Activated naive CD8-positive, alpha-beta T cell (primary cell): ENCODE results near the gene USP11.
A peak's percentile ranks its signal among the peaks of the same experiment; 100 is the strongest.

Source experiments
- H3K27ac Mint-ChIP-seq: one replicate; pipeline ENCODE4 v1.8.0; 2021; ENCODE audit warnings: mixed read lengths
- H3K27me3 Mint-ChIP-seq: one replicate; pipeline ENCODE4 v1.8.0; 2021; ENCODE audit warnings: mixed read lengths
- H3K36me3 Mint-ChIP-seq: one replicate; pipeline ENCODE4 v1.8.0; 2021; ENCODE audit warnings: mixed read lengths
- H3K4me1 Mint-ChIP-seq: one replicate; pipeline ENCODE4 v1.8.0; 2021; ENCODE audit warnings: low read depth, mixed read lengths
- H3K4me3 Mint-ChIP-seq: one replicate; pipeline ENCODE4 v1.8.0; 2021; ENCODE audit warnings: mild to moderate bottlenecking, mixed read lengths
- H3K9me3 Mint-ChIP-seq: one replicate; pipeline ENCODE4 v1.8.0; 2021; ENCODE audit warnings: low read depth, mixed read lengths

Gene USP11

DNA sequence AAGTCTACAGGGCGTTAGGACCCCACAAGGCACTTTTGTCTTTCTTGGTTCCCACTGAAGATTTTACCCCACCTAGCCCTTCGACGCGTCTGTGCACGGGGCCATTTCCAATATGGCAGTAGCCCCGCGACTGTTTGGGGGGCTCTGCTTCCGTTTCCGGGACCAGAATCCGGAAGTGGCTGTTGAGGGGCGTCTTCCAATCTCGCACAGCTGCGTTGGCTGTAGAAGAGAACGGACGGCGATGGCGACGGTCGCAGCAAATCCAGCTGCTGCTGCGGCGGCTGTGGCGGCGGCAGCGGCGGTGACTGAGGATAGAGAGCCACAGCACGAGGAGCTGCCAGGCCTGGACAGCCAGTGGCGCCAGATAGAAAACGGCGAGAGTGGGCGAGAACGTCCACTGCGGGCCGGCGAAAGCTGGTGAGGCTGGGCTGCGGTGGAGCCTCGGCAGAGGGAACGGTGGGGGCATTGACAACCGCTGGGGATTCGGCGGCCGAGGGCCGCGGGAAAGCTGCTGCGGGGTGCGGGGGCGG lies at the start of gene USP11:
Gene USP11, plus strand, starts transcription at position 207 of the 530 bp plus-strand sequence. Its CDS starts 35 bp downstream, at position 242.
- H3K4me3 Mint-ChIP-seq, result peak within 1 kb of the TSS; percentile 90
- H3K27ac Mint-ChIP-seq, result peak within 1 kb of the TSS; percentile 93
- no peaks in the 10 kb centered on the region for H3K9me3 Mint-ChIP-seq
- H3K27me3 Mint-ChIP-seq, result no peaks in the 10 kb centered on the region
- peaks cover 34% of the 10 kb centered on the region for H3K4me1 Mint-ChIP-seq
- peaks cover 7% of the 10 kb centered on the region for H3K36me3 Mint-ChIP-seq

DNA sequence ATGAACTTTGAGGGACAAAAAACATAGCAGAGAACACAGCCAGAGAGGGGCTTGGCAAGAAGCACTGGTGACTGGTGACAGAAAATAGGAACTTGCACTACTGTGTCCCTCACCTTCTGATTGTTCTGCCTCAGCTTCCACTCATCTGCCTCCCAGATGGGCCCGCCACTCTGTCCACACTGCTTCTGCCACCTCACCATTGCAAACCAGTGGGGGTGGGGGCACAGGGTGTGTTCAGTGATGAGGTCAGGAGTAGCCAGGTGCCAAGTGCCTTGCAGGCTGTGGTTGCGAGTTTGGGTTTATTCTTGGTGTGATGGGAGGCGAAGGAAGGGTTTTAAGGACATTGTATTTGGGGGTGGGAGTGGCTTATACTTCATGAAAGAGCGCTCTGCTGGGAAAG lies 48.3 kb upstream of the USP11 start:
- H3K36me3 Mint-ChIP-seq, result no peaks in the 10 kb centered on the region
- peaks cover 12% of the 10 kb centered on the region for H3K4me1 Mint-ChIP-seq
- no peak overlapping the region for H3K4me3 Mint-ChIP-seq
- H3K9me3 Mint-ChIP-seq, result no peaks in the 10 kb centered on the region
- H3K27me3 Mint-ChIP-seq, result no peaks in the 10 kb centered on the region
- no peak overlapping the region for H3K27ac Mint-ChIP-seq

- Mint-ChIP-seq H3K27ac (no peak overlapping the region), H3K36me3 (no peaks in the 10 kb centered on the region), H3K4me1 (peaks cover 12% of the 10 kb centered on the region), H3K4me3 (no peak overlapping the region), H3K27me3 (no peaks in the 10 kb centered on the region), H3K9me3 (no peaks in the 10 kb centered on the region)
Observed at GRCh38 chrX:47185241-47185640, 47.6 kb upstream of the USP11 start.

DNA sequence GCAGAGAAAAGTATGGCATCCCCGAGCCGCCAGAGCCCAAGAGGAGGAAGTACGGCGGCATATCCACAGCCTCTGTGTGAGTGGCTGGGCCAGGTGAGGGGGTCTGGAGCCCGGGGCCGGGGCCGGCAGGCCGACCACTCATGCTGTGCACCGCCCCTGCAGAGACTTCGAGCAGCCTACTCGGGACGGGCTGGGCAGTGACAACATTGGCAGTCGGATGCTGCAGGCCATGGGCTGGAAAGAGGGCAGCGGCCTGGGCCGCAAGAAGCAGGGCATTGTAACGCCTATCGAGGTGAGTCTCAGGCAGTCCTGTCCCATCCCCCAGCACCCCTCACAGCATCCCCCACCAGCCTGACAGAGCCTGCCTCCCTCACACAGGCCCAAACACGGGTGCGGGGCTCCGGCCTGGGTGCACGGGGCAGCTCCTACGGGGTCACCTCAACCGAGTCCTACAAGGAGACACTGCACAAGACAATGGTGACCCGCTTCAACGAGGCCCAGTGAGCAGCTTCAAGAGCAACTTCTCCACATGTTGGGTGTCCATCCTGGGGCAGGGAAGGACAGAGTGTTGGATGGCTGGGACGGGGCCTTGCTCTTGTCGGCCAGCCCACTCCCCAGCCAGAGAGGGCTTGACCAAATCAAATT lies 46.6 kb upstream of the USP11 start:
- Mint-ChIP-seq H3K9me3 (no peaks in the 10 kb centered on the region), H3K36me3 (no peaks in the 10 kb centered on the region), H3K4me3 (no peak overlapping the region), H3K4me1 (peaks cover 15% of the 10 kb centered on the region), H3K27me3 (no peaks in the 10 kb centered on the region), H3K27ac (peak overlapping the region; percentile 54)

DNA sequence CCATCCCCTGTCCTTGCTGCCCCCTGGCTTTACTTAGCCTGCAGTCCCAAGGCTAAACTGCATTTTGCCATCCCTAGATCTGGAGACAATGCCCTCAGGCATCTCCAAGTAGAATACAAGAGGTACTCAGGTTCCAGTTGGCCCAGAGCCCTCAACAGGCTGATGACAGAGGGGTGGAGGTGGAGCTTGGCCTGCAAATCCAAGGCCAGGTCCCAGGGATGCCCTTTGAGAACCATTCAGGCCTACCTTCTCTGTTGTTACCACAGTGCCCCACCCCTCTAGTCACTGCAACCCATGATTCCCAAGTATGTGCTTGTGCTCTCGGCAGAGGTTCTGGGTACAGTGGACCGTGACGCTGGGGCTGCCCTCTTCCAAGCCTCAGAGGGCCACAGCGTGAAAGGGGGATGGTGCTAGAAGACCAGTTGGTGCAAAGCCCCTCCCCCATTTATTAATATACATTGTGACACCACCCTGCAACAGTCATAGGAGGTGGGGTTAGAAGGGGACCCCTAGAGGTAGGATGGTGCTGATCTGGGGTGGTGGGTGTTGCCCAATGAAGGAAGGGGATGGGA lies 45.6 kb upstream of the USP11 start:
- Mint-ChIP-seq H3K27me3 (no peaks in the 10 kb centered on the region), H3K27ac (no peak overlapping the region), H3K36me3 (no peaks in the 10 kb centered on the region)

DNA sequence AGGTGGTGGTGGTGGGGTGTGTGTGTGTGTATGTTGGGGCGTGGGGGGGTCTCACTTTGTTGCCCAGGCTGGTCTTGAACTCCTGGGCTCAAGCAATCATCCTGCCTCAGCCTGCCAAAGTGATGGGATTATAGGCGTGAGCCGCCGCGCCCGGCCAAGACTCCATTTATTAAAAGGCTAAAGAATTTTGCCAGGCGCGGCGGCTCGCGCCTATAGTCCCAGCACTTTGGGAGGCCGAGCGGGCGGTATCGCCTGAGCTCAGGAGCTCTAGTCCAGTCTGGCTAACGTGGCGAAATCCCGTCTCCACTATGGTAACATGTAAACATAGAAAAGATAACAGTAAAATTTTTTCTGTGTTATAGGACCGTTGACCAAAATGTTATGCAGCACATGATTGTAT lies 42.9 kb upstream of the USP11 start:
- no peaks in the 10 kb centered on the region for H3K36me3 Mint-ChIP-seq
- H3K4me1 Mint-ChIP-seq, result peaks cover 30% of the 10 kb centered on the region
- no peak overlapping the region for H3K4me3 Mint-ChIP-seq
- no peaks in the 10 kb centered on the region for H3K9me3 Mint-ChIP-seq
- no peak overlapping the region for H3K27ac Mint-ChIP-seq
- H3K27me3 Mint-ChIP-seq, result no peaks in the 10 kb centered on the region

More for the DNA sequence above, 45.6 kb upstream of the USP11 start:
- H3K4me3 Mint-ChIP-seq, result no peak overlapping the region
- no peaks in the 10 kb centered on the region for H3K9me3 Mint-ChIP-seq
- peaks cover 16% of the 10 kb centered on the region for H3K4me1 Mint-ChIP-seq

DNA sequence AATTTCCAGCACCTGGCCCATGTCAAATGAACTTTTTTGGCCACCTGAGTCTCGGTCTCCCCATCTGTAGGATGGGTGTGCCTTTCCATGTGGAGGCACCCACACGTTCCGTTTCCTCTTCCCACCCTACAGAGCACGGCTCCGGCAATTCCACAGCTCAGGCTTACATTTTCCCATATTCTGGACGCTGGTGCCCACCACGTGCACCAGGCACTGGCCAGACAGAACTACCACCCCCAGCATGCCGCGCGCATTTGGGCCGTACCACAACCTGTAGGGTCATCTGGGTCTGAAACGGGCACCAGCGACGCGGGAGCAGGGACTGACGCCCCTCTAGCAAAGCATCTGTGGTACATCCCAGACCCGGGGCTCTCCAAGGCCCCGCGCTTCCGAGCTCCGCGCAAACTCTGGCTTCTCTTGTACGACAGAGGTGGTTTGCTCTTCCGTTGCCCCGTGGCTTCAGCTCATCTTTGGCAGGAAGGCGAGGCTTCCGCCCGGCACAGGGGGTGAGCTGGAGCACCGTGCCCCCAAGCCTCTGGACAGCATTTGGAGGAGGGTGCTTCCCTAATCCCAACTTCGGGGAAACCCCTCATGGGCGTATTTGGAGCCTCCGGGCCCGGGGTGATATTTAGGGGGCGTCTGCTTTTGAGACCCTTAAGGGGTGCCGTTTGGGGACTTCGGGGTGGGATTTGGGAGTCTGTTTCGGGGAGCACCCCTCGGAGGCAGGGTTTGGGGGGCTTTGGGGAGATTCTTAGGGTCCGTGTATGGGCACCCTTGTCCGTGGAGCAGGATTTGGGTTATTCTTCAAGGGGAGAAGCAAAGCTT lies 42.2 kb upstream of the USP11 start:
- H3K36me3 Mint-ChIP-seq, result no peaks in the 10 kb centered on the region
- peak overlapping the region; percentile 93 for H3K4me3 Mint-ChIP-seq
- peak overlapping the region; percentile 96 for H3K27ac Mint-ChIP-seq
- no peaks in the 10 kb centered on the region for H3K27me3 Mint-ChIP-seq
- H3K4me1 Mint-ChIP-seq, result peaks cover 34% of the 10 kb centered on the region
- no peaks in the 10 kb centered on the region for H3K9me3 Mint-ChIP-seq

DNA sequence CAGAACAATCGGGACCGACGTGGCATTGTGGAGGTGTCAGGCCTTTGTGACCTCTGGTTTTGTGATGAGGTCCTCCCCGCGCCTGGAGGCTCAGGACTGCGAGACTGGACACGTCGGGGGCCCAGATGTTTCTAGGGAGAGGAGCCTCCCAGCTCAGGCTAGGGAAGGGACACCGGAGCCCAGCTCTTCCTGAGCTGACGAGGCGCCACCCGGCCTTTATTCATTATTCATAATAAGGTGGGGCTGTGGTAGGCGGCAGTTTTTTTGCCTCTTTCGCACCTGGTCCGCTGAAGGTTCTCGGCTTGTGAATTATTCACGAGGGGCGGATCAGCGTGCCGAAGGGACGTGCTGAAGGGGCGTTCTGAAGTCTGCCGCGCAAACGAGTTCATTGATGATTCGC lies 41.5 kb upstream of the USP11 start:
- H3K9me3 Mint-ChIP-seq, result no peaks in the 10 kb centered on the region
- H3K4me1 Mint-ChIP-seq, result peaks cover 41% of the 10 kb centered on the region
- peak overlapping the region; percentile 96 for H3K27ac Mint-ChIP-seq
- no peaks in the 10 kb centered on the region for H3K36me3 Mint-ChIP-seq
- H3K4me3 Mint-ChIP-seq, result peak overlapping the region; percentile 93
- H3K27me3 Mint-ChIP-seq, result no peaks in the 10 kb centered on the region

GRCh38 chrX:47191806-47192401 lies 40.9 kb upstream of the USP11 start:
- Mint-ChIP-seq H3K27ac (no peak overlapping the region), H3K27me3 (no peaks in the 10 kb centered on the region), H3K4me3 (peak overlapping the region; percentile 93), H3K4me1 (peaks cover 46% of the 10 kb centered on the region), H3K9me3 (no peaks in the 10 kb centered on the region), H3K36me3 (no peaks in the 10 kb centered on the region)

DNA sequence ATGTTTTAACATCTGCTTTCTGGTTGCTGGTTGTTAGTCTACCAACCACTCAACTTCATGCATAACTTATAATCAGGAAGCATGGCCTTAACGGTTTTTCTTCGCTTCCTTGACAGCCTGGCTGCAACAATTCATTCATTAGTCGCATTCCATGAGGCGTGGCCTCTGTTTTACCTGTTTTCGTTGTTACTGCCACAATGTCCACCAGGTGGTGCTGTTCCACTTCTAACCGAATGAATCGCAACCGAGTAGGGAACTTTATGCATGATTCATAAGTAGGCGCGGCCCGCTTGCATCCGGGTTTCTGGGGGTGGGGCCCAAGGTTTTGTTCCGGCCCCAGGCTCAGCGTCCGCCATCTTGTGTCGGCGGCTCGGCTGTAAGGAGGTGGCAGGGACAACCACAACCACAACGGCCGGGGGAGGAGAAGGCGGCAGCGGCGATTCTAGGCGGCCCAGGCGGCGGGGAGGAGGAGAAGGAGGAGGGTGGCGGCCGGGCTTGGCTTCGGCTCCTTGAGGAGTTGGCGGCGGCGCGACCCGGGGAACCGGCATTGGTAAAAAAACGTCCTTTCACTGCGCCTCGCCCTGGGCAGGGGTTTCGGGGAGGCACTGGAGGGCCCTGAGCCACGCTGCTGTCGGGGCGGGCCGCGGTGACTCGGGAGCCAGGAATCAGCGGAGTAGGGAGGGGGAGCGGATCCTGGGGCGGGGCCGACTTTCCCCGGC lies 39.2 kb upstream of the USP11 start, which contains the start of gene UBA1:
Gene UBA1, plus strand, starts transcription at position 355 of the 719 bp plus-strand sequence. CDS start 4,974 bp downstream, outside the sequence.
- Mint-ChIP-seq H3K27me3 (no peaks in the 10 kb centered on the region), H3K36me3 (no peaks in the 10 kb centered on the region), H3K4me1 (peaks cover 47% of the 10 kb centered on the region), H3K4me3 (peak within 1 kb of the TSS; percentile 94), H3K9me3 (no peaks in the 10 kb centered on the region), H3K27ac (peak within 1 kb of the TSS; percentile 93)

- peaks cover 41% of the 10 kb centered on the region for H3K4me1 Mint-ChIP-seq
- H3K9me3 Mint-ChIP-seq, result no peaks in the 10 kb centered on the region
Observed at GRCh38 chrX:47194194-47194787, 38.5 kb upstream of the USP11 start.

DNA sequence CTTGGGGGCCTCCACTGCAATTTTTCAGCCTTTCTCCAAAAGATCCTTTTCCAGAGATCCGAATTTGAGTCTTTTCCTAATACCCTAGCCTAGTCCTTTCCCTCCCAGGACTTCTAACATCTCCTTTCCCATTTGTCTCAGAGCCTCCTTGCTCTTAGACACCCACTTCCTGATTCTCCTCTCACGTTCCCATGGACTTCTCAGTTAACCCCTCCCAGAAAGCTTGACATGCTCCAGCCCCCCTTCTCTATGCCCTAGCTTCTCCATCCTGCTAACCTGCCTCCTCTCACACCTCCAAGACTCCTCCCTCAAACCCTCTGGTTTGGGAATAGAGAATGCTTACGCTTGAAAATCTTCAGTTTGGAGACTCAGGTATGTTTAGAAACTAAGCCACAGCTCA lies 36.7 kb upstream of the USP11 start:
- peak overlapping the region; percentile 85 for H3K27ac Mint-ChIP-seq
- H3K9me3 Mint-ChIP-seq, result no peaks in the 10 kb centered on the region
- H3K4me3 Mint-ChIP-seq, result peak overlapping the region; percentile 94
- no peaks in the 10 kb centered on the region for H3K27me3 Mint-ChIP-seq
- H3K36me3 Mint-ChIP-seq, result no peaks in the 10 kb centered on the region
- H3K4me1 Mint-ChIP-seq, result peaks cover 37% of the 10 kb centered on the region

More at GRCh38 chrX:47194194-47194787, 38.5 kb upstream of the USP11 start:
- no peaks in the 10 kb centered on the region for H3K27me3 Mint-ChIP-seq
- peak overlapping the region; percentile 94 for H3K4me3 Mint-ChIP-seq
- H3K27ac Mint-ChIP-seq, result peak overlapping the region; percentile 88
- H3K36me3 Mint-ChIP-seq, result no peaks in the 10 kb centered on the region

DNA sequence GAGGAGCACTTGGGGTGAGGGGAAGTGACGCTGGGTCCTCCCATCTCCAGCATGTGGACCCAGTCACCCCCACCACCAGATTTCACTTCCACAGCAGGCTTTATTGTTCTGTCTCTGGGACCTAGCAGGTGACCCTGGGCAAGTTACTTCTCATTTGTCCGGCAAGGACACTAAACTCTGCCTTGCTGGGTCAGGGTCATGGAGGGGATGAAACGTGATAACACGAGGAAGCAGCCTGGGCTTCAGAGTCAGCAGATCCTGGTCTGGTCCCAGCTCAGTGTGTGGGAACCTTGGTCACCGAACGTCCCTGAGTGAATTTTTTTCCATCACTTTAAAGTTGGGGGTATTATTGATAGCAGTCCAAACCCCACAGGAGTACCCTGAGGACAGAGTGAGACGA lies 35.3 kb upstream of the USP11 start:
- no peaks in the 10 kb centered on the region for H3K36me3 Mint-ChIP-seq
- H3K4me3 Mint-ChIP-seq, result peak overlapping the region; percentile 94
- peaks cover 36% of the 10 kb centered on the region for H3K4me1 Mint-ChIP-seq
- H3K27me3 Mint-ChIP-seq, result no peaks in the 10 kb centered on the region
- peak overlapping the region; percentile 85 for H3K27ac Mint-ChIP-seq
- no peaks in the 10 kb centered on the region for H3K9me3 Mint-ChIP-seq
